ENCODE results near the gene HOXA3.

The HOXA3 gene

DNA sequence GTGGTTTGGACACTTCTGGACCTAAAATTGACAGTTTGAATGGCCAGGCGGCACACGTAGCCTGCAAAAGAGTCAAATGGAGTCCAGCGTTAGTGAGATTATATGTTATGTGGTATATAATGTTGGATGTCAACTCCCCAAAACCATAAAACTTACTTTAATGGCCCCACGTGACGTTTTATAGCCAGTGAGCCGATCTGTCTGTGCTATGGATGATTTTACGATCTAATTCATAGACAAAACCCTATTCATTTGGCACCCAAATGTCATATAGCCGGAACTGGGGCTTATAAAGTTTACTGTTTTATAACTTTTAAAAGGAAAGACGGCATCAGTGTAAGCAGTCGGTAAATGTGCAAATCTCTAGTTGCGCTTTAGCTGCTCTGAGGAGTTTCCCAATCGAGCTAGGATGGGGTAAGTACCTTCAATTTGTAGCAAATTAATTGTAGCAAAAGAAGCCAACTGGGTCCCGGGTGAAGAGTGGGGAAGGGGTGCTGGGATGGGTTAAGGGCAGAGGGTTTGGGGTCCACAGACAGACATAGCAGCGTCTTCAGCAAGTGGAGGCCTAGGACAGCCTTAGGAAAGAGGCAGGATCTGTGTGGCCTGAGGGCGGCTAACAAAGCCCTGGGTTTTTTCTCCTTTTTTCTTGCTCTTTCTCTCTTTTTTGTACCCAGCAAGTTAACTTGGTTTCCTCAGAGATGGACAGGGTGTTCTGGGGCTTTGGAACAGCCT is 12.1 kb downstream of the HOXA3 start:
- no peak for TF ChIP-seq CTCF (IDR thresholded peaks at IDR 0.05; ENCODE audit: low read depth, low read length)

DNA sequence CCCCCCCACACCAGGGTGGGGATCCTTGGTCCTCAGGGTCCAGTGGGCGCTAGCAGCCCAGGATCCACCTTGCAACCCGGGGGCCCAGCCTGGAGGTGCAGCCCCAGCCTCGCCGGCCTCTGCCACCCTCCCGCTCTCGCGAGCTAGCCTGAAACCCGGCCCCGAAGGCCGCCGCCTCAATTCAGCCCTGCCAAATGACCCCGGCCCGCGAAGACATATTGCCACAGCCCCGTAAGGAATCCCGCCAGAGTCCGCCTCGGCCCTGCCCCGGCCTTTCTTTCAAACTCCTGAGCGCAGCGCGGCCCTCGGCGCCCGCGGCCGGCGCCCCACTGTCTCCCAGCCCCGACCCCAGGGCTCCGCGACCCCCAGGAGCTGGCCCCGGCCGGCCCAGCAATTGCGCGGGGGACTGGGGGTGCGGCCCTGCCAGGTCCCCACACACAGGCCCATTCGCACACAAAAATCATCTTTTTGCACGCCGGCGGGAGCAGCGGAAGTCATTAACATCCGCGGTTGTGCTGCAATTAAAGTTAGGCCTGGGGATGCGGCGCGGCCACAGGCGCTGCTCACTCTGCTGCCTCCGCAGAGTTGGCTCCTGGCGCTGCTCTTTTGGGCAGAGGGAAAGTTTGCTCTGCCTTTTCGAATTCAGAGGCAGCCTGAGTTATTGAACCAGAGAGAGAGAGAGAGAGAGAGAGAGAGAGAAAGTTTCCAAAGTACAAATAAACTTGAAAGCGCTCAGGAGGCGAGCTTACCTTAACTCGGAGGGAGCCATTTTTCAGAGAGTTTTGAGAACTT is 12.9 kb downstream of the HOXA3 start:
- H3K4me3 ChIP-seq (ENCODE audit: low read depth, low read length), result peak overlapping the region; percentile 50
- TF ChIP-seq CTCF (IDR thresholded peaks at IDR 0.05; ENCODE audit: low read depth, low read length), result no peak

More for the DNA sequence above, 12.1 kb downstream of the HOXA3 start:
- peak overlapping the region; percentile 50 for H3K4me3 ChIP-seq (ENCODE audit: low read depth, low read length)

DNA sequence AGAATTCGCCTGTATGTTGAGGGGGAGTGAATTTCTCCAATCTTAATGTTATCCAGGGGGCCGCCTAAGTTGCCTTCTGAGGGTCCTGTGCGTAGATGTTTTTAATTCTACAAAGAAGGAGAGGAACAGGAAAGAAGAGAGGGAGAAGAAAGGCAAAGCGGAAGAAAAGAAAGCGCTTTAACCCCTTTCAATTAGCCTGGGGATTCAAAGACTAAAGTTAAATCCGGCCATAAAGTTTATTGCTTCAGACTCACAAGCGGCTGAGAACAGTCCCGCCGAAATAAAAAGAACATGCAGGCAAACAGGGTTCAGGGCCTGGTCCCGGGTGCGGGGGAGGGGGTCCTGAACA is 13.4 kb downstream of the HOXA3 start:
- peak overlapping the region; percentile 50 for H3K4me3 ChIP-seq (ENCODE audit: low read depth, low read length)
- no peak for TF ChIP-seq CTCF (IDR thresholded peaks at IDR 0.05; ENCODE audit: low read depth, low read length)

GRCh38 chr7:27138472-27138871 is 13.9 kb downstream of the HOXA3 start:
- peak overlapping the region; percentile 50 for H3K4me3 ChIP-seq (ENCODE audit: low read depth, low read length)
- TF ChIP-seq CTCF (IDR thresholded peaks at IDR 0.05; ENCODE audit: low read depth, low read length), result no peak

DNA sequence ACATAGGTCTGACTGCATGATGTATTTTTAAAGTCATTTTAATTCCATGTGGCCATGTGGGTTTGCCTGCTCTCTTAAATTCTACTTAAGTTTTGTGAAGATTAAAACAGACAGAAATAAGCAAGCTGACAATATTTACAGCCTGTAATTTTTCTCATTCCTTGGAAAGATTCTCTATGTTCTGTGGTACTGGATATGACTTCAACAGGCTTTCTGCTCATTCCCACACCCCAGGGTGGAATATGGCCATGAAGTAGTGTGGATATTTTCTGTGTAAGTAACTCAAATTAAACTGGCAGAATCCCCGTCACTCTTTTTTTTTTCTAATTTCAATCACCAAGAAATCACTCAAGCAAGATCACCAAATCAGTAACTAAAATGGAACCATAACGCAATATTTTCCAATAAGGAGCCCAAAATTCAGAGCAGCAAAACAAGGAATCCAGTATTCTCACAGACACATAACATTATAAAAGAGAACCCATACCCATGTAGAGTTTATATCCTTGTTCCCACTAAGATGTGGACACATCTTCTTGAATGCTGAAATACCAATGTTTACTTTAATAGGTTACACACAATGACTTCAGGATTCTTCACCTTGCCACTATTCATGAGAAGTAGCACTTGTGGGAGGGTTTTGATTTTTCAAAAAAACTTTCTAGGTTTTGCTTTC is 14.6 kb downstream of the HOXA3 start:
- no peak for TF ChIP-seq CTCF (IDR thresholded peaks at IDR 0.05; ENCODE audit: low read depth, low read length)
- no peak overlapping the region for H3K4me3 ChIP-seq (ENCODE audit: low read depth, low read length)

- TF ChIP-seq CTCF (IDR thresholded peaks at IDR 0.05; ENCODE audit: low read depth, low read length), result no peak
- no peak overlapping the region for H3K4me3 ChIP-seq (ENCODE audit: low read depth, low read length)
These were observed 18.0 kb downstream of the HOXA3 start for GRCh38 chr7:27134392-27134791.

Data from WI38 (cell line).